HG03469 (cell line): ENCODE data around the gene HECW1.
"Not testable (repeated sequence)": the region's sequence is repeated elsewhere in the genome, so short reads cannot be mapped to it uniquely, and the experiment has no call there.

Source experiments
- ATAC-seq: cut with Tn5 transposase; IDR thresholded peaks from one replicate; pipeline ENCODE4 v1.9.1; 2021; ENCODE audit warnings: mild to moderate bottlenecking, moderate library complexity, moderate number of reproducible peaks; ENCODE audit not compliant: unreplicated experiment

HECW1 gene

DNA sequence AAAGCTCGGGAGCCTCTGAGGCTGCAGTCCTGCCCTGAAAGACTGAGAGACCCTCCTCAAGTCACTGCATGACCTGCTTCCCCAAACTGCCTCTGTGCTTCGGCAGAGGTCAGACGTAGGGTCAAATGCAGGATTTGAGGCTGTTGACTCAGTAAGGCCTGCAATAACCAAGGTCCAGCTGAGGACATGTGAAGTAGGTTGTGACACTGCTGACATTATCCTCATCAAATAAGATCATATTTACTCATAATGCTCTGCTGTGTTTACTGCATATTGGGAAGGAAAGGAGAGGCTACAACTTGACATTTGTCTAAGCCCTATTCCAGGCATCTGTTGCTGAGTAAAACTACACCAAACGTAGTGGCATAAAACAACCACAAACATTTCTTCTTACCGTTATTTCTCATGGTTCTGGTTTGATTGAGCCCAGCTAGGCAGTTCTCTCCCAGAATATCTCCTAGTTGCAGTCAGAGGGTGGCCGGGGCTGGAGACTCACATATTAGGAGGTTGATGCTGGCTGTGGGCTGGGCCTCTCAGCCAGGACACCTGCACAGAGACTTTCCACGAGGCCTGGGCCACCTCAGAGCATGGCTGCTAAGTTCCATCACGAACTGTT, 348.4 kb downstream of the HECW1 start:
- ATAC-seq = no peak

DNA sequence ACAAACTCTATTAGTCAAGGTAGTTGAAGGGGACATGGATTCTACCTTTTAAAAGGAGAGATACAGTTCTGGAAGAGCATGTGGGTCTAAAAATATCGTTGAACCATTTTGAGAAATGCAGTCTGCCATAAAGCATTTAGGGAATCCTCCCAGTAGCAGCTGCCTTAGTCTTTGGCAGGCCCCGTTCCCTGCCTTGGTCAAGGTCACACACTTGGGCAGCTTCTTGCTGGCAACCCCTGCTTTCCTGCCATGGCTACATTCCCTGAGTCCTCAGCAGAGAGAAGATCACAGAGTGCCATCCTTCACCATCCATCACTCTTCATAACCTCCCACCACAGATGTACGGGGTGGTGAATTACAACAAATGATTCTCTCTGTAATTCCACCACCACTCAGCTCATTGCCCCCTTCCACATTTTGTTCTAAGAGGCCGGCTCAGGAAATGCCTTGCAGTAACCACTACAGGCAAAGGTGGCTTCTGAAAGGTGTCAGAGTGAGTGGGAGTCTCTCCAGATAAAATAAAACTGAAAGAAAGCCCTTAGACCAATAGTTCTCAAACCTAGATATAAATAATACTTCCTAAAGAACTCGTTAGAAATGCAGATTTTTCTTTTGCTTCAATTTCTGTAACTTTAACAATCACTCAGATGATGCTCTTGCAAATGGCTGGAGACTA, 349.0 kb downstream of the HECW1 start:
- no peak for ATAC-seq

DNA sequence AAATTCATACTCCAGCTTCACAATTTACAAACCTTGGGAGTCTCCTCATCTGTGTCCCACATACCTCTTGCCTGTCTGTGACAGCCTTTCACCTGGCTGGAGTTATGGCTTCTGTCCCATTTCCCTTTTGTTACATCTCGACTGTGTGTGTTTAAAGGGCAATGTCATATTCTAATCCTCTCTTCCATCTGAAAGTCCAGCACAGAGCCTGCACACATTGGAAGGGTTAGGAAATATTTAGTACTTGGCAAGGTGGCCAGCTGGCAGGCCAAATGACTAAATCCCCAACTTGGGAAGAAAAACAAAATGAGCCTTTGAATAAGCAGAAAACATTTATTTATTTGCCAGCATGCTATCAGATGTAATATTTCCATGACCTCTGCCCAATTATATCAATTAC, 350.4 kb downstream of the HECW1 start:
- no peak for ATAC-seq

DNA sequence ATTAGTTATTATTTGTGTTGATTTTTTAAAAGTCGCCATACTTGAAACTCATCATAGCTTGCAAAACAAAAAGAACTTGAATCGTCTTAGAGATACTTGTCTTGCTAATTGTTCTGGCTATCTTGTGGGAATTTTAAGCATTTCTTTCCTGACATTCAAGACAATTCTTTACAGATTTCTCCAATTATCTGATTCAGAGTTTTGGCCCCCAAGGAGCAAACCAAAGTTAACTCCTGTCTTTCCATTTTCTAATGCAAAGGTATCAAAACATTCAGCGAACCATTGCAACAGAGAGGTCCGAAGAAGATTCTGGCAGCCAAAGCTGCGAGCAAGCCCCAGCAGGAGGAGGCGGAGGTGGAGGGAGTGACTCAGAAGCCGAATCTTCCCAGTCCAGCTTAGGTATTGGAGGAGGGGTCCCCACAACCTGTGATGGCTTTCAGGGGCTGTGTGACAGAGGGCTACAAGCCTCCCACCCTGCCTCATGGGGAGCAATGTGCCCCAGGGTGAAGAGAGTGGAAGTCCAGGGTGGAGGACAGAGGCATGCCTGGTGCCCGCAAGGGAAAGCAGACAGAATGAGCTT, 351.0 kb downstream of the HECW1 start:
- no peak for ATAC-seq

DNA sequence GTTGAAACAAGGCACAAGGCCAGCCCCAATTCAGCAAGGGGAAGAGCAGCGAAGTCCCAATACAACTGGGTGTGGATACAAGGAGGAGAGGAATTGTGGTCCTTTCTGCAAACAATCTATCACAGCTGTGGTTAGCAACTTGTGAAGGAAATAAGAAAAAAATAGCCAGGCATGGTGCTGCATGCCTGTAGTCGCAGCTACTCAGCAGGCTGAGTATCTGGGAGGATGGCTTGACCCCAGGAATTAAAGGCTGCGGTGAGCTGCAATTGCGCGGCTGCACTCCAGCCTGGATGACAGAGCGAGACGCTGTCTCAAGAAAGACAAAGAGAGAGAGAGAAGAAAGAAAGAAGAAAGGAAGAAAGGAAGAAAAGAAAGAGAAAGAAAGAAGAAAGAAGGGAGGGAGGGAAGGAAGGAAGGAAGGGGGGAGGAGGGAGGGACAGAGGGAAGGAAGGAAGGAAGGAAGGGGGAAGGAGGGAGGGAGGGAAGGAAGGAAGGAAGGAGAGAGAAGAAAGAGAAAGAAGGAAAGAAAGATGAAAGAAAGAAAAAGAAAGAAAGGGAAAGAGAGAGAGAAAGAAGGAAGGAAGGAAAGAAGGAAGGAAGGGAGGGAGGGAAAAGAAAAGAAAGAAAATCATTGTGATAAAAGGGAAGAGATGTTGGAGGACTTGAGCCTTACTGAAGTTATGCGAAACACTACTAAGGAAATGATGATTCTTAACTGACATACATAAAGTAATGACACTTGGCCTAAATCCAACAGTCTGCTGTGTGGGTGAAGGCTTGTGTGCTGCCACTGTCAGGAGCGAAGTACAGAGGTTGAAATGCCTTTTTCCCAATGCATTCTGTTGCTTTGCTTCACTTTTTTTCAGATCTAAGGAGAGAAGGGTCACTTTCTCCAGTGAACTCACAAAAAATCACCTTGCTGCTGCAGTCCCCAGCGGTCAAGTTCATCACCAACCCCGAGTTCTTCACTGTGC, 353.4 kb downstream of the HECW1 start:
- no peak for ATAC-seq

DNA sequence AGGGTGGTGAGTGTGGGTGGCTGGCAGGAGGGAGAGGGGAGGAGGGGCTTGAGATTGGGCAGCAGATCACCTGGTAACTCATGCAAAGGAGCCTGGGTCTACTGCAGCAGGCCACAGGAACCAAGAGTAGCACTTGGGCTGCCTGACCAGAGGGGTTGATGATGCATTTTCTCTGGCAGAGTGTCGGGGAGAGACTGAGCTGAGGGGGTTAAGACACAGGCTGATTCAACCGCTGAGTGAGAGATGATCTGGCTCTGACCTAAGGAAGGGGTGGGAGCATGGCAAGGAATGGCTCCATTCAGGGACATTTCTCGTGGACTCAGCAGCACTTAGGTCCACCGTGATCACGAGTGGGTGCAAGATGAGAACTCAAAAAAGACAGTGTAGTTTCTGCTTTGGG, 355.0 kb downstream of the HECW1 start:
- ATAC-seq = no peak

DNA sequence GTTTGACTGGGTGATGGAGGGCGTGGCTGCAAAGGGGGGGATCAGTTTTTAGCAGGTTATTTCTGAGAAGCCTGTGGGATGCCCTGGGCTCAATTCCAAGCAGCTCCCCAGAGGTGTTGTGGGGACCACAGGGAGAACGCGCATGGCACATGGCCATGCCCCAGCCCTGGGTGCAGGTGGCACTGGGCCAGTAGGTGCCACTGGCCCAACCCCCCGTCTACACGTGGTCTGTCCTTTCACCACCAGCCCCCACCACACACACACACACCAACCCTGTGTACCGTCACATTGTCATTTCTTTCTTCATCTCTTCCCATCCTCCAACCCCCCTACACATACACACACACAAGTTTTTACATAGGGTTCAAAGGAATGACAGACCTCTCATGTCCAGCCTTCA, 355.4 kb downstream of the HECW1 start:
- no peak for ATAC-seq

DNA sequence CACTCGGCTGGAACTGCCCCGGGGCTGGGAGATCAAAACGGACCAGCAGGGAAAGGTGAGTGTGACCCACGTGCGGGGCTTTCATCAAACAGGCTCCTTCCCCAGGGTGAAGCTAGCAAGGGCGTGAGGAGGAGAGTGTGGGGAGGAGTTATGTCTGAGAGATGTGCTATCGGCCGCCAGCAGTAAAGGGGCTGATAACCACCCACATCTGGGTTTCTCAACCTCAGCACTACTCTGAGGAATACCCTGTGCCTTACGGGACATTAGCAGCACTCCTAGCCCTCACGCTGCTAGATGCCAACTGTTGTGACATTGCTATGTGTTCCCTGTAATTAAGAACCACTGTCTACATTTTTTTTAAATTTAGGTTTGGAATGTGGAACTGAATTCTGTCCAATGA, 356.6 kb downstream of the HECW1 start:
- no peak for ATAC-seq

DNA sequence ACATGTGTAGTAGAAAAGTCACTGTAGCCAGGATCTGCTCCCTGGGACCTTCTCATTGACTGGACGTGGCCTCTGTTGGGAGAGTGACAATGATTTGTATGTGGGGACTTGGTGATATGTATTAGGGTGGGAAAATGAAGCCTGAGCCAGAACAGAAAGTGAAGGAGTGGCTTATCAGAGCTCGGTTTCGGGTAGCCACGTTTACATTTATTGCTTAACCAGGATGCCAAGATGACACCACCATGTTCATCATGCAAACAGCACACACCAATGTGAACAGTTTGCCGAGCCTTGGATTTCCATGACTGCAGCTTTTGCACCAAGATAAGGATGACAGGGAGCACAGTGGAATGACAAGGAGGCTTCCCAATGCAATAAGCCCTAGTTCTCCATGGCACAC, 357.7 kb downstream of the HECW1 start:
- no peak for ATAC-seq

DNA sequence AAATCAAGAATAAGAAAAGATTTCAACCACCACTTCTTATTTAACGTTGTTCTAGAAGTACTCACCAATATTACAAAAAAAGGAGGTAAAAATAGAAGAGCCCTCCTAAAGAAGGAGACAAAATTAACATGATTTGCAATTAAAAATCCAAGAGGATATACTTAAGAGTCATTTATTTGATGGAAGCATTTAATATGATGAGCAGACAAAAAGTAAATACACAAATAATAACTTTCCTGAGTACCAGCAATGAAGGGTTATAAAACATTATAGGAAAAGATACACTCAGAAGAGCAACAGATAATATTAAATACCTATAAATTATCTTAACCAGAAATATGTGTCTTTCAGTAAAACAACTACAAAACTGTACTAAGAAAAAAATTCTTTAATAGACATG, 363.5 kb downstream of the HECW1 start:
- no peak for ATAC-seq

DNA sequence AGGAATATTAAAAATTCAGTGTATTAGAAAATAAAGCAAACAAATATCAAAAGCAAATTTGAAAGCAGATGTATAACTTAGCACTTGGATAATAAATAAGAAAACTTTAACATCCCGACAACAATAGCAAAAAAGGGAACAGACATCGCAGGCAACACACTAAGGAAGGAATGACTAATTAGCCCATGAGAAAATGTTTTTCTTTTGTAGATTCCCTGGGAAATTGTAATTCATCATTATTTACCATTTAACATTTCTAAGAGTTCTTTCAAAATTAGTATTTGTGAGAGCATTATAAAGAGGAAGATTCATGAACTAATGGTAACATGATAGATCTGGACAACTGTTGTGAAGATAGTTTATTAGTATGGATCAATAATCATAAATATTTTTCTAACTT, 364.4 kb downstream of the HECW1 start:
- no peak for ATAC-seq

DNA sequence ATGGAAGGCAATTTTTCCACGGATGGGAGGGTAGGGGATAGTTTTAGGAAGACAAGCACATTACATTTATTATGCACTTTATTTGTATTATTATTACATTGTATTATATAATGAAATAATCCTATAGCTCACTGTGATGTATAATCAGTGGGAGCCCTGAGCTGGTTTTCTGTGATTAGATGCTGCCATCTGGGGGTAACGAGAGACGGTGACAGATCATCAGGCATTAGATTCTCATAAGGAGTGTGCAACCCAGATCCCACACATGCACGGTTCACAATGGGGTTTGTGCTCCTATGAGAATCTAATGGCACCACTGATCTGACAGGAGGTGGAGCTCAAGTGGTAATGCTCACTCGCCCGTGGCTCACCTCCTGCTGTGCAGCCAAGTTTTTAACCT, 366.6 kb downstream of the HECW1 start:
- ATAC-seq = no peak

DNA sequence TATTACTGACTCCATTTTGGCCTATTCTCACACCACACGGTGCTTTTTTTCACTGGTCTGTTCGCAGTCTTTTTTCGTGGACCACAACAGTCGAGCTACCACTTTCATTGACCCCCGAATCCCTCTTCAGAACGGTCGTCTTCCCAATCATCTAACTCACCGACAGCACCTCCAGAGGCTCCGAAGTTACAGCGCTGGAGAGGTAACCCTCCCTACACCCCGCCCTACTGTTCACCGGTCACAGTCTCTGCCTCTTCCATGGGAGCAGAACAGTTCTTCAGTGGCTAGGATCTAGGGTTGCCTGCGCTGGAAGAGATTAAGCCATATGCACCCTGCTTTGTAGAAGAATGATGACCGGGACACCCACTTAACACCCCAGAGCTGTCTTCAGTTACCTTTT, 367.1 kb downstream of the HECW1 start:
- ATAC-seq = no peak

DNA sequence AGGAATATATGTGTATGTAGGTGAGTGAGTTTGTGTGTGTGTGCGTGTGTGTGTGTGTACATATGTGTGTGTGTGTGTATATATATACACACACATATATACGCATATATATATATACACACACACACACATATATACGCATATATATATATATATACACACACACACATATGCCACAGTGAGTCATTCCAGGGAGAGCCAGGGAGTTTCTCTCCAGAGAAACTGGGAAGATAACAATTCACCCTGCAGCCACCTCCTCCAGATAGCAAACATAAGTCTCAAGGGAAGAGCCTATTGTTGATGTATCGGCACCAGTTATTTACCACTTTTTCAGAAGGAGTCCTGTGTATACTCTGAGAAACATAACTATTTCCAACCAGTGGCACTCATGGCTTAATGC, 368.1 kb downstream of the HECW1 start:
- no peak for ATAC-seq

DNA sequence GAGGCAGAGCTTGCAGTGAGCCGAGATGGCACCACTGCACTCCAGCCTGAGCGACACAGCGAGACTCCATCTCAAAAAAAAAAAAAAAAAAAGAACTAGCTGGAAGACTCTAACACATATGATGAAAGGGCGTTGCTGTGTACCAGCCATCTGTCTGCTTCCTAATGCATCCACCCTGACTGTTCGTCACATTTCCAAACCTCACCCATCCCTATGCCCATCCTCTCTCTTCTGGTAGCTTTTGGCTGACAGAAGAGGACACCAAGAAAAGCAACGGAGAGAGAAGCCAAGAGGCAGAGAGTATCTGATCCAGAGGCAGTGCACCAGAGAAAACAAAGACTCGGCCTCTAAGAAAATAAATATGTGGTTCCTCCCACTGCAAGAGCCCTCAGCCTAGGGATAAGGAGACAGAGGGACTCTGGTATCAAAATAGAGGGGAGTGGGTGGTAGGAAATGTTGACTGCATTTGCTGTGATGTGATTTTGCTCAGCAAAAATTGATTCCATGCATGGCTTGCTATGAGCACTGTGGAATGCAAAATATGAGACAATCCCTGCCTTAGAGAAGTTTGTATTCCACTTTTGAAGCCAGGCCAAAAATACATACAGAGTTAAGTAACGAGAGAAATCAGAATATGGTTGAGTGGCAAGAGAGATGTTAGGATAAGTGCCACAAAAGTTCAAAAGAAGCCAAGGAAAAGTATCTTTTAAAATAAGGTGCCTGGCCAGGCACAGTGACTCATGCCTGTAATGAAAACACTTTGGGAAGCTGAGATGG, 369.6 kb downstream of the HECW1 start:
- no peak for ATAC-seq

DNA sequence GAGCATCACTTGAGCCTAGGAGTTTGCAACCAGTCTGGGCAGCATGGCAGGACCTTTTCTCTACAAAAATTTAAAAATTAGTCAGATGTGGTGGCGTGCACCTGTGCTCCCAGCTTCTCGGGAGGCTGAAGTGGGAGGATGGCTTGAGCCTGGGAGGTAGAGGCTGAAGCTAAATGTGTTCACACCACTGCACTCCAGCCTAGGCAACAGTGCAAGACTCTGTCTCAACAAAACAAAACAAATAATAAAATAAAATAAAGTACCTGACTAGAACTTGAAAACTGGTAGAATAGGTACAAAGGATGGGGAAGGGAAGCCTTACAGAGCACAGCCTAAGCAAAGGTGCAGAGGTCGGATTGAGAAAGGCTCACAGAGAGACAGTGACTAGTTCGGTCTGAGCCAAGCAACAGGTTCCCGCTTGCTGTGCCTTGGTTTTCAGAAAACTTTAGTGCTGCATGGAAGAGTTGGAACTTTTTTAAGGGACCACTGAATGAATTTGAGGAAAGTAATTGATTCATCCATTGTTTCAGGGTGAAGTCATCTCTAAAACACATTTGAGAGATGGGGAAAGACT, 370.3 kb downstream of the HECW1 start:
- ATAC-seq = no peak

DNA sequence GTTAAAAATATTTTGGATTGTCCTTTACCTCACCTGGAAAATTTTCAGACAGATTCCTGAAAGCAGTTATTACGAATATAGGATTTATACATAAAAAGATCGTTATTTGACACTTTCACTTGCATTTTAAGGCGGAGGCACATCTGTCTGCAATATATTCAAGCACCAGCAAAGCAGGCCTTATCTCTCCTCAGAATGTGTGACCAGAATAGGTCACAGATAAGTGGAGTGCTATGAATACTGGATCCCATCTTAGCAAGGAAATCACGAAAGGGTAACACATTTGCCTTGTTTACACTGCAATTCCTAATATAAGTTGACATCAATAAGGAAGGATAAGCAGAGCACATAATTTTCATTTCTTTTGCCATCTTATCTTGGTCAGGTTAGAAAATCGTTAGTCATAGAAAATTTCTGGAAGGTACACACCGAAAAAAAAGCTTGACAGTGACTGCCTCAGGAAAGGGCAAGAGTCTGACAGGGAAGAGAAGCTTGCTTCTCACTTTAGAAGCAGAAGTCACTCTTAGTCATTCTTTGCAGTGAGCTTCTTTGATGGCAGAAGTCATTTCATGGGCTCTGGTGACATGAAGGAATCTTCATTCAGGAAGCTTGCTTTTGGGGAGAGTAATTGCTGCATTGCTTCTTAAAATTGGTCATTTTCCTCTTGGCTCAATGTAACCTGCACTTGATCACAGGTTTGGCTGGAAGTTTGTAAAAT, 372.4 kb downstream of the HECW1 start:
- ATAC-seq = no peak

DNA sequence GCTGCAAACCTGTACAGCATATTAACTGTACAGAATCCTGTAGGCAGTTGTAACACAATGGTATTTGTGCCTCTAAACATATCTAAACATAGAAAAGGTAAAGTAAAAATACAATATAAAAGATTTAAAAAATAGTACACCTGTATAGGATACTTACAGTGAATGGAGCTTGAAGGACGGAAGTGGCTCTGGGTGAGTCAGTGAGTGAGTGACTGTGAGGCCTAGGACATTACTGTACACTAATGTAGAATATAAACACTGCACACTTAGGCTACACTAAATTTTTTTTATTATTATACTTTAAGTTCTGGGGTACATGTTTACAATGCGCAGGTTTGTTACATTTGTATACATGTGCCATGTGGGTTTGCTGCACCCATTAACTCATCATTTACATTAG, 373.1 kb downstream of the HECW1 start:
- no peak for ATAC-seq

DNA sequence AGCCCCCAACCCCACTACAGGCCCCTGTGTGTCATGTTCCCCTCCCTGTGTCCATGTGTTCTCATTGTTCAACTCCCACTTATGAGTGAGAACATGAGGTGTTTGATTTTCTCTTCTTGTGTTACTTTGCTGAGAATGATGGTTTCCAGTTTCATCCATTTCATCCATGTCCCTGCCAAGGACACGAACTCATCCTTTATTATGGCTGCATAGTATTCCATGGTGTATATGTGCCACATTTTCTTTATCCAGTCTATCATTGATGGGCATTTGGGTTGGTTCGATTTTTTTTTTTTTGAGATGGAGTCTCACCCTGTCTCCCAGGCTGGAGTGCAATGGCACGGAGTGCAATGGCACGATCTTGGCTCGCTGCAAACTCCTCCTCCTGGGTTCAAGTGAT, 373.6 kb downstream of the HECW1 start:
- not testable (repeated sequence) for ATAC-seq

DNA sequence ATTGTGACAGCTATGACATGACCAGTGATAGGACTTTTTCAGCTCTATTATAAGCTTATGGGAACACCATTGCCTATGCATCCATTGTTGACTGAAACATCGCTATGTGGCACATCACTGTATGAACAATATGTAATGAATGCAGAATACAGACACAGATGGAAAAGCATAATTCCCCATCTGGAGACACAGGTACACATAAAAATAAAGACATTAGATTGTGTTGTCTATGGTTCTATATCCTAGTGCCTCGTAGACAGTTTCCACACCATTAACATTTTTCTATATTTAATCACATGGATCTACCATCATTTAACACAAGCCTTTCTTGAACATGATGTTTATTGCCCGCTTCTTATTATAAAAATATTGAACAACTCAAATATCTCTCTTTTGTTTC, 374.2 kb downstream of the HECW1 start:
- no peak for ATAC-seq
